Fibroblast of the aortic adventitia (primary cell): ENCODE results near the gene MEAK7. TPM values are rescaled to one million over a fixed set of nuclear protein-coding genes. Genes with fewer than 3 reads are reported as not detected.

Experiments used
- DNase-seq: peaks from one replicate; pipeline ENCODE4 v3.0.0-alpha.2; 2010; ENCODE audit warnings: low read depth
- H3K4me3 ChIP-seq: 2 replicates; pipeline ENCODE4 v1.5.1; 2011; ENCODE audit warnings: low read depth, mild to moderate bottlenecking, control low read depth, low read length, moderate library complexity
- total RNA-seq: library from RNA; depleted of rRNA; stranded (reverse); fragments of >200 nt; gene quantifications from 2 replicates; pipeline ENCODE4 v1.2.3, GENCODE V29; 2012; ENCODE audit warnings: low replicate concordance
- TF ChIP-seq, protein P1 (sequence below): IDR thresholded peaks from 2 replicates; pipeline ENCODE4 v1.5.1; 2011; ENCODE audit warnings: mild to moderate bottlenecking, low read length, control low read depth, inconsistent platforms; ENCODE audit not compliant: insufficient read depth

The MEAK7 gene
- total RNA-seq, 1 donor: 19.1 TPM

DNA sequence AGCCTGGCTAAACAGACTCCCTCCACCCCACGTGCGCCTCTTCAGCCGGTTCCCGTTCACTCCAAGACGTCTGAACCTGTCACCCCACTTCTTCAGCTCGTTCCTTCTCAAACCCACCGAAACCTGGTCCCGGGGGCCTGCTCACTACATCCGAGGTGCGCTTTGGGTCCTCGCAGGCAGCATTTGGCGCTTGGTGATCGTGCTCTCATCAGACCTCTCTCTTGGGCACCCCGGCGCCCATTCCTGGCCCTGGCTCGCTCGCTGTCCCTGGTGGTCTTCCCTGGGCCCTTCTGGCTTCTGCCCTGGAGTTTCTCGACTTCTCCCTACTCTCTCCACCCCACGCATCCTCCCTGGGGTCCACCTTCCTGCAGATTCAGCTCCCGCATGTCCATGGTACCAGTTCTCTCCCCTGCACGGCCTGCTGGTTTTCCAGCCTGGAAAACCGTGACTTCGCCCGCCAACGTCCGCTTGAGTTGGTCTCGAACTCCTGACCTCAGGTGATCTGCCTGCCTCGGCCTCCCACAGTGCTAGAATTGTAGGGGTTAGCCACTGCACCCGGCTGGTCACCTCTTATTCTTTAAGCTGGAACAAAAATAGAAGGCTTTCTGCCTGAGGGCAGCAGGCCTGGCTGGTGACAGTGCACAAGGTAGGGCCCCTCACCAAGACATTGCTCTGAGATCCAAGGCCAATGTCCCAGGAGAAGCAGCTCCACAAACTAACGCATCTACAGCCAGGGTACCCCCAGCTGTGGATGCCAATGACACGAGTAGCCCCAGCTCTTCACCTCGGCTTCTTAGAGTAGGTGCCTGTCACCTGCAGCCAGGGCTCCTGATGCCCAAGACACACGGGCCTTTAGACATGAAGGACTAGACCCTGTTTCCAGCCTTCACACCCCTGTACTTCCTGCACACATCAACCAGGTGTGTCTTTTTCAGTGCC lies 1.1 kb upstream of the MEAK7 start:
- TF ChIP-seq, protein P1, sequence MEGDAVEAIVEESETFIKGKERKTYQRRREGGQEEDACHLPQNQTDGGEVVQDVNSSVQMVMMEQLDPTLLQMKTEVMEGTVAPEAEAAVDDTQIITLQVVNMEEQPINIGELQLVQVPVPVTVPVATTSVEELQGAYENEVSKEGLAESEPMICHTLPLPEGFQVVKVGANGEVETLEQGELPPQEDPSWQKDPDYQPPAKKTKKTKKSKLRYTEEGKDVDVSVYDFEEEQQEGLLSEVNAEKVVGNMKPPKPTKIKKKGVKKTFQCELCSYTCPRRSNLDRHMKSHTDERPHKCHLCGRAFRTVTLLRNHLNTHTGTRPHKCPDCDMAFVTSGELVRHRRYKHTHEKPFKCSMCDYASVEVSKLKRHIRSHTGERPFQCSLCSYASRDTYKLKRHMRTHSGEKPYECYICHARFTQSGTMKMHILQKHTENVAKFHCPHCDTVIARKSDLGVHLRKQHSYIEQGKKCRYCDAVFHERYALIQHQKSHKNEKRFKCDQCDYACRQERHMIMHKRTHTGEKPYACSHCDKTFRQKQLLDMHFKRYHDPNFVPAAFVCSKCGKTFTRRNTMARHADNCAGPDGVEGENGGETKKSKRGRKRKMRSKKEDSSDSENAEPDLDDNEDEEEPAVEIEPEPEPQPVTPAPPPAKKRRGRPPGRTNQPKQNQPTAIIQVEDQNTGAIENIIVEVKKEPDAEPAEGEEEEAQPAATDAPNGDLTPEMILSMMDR: no peak
- DNase-seq: no peak
- H3K4me3 ChIP-seq: peak overlapping the region; percentile 64

DNA sequence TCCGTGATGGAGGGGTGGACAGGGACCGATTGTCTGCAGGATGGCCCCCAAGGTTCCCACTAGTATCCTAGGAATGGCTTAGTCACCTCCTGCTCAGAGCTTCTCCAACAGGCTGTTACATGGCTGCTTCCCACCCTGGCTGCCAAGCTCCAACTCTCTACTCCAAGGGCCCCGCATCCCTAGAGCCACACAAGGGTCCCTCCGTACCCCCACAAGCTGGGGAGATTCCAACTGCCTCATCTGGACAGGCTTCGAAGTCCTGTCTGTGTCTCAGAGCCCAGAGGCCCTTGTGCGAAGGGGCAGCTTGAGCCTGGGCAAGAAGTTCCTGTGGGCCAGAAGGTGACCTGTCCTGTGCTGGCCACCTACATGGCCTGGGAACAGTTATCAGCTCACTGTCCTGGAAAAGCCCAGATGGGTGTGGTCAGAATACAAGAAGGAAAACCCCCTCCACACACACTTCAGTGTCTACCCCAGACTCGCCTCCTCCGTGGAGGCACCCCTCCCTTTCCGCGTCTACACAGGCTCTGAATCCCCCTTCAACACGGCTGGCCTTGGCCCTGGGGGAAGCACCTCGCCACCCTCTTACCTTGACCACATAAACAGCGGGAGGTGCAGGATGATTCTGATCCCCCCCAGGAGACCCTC lies 586 bp downstream of the MEAK7 start:
- peak; percentile 25 for DNase-seq
- peak overlapping the region; percentile 99 for H3K4me3 ChIP-seq
- TF ChIP-seq, protein P1: no peak

DNA sequence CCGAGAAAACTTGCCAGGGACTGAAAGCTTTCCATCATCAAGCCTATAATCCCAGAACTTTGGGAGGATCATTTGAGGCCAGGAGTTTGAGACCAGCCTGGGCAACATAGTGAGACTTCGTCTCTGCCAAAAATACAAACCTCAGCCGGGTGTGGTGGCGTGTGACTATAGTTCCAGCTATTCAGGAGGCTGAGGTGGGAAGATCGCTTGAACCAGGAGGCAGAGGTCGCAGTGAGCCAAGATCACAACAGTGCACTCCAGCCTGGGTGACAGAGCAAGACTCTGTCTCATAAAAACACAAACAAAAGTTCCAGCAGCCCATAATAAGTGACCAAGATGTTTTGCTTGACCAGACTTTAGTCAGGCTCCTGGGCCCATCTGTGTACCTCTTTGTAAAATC lies 1.9 kb downstream of the MEAK7 start:
- no peak overlapping the region for H3K4me3 ChIP-seq
- TF ChIP-seq, protein P1: no peak
- DNase-seq: peak; percentile 18

DNA sequence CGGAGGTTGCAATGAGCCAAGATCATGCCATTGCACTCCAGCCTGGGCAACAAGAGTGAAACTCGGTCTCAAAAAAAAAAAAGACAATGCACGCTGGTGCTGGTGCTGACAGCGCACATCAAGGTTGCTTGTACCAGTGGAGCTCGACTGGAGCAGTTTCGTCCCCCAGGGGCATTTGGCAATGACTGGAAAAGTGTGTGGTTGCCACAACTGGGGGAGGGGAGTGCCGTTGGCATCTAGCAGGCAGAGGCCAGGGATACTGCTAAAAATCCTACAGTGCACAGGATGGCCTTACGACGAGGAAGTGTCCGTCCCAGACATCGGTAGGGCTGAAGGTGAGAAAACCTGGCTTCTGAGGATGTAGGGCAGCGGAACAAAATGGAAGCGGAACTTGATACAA lies 2.4 kb downstream of the MEAK7 start:
- H3K4me3 ChIP-seq: no peak overlapping the region
- TF ChIP-seq, protein P1: no peak
- no peak for DNase-seq

DNA sequence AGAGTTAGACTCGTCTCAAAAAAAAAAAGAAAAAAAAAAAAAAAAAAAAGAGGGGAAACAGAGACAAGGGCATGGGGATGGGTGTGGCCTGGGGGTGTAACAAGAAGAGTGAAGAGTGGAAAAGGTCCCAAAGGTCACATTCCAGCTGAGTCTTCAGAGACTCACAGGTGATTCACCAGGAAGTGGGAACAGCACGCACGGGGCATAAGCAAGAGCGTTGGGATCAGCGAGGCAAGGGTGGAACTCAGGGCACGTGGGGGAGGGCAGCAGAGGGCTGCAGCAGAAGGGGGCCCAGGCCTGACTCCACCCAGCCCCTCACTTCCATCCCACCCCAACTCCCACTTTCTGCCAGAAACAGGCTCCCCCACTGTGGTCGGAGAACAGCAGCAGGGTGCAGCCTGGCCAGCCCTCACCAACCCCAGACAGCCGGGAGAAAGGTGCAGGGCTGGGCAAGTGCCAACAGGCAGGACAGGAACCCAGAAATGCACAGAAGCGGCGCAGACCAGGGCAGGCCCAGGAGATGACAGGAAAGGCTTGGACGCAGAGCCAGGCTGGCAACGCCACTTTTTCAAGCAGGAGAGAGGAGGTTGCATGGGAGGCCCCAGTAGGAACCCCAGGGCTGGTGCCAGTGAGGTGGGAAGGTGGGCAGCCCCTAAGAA lies 3.3 kb downstream of the MEAK7 start:
- no peak overlapping the region for H3K4me3 ChIP-seq
- peak; percentile 35 for DNase-seq
- TF ChIP-seq, protein P1: no peak

DNA sequence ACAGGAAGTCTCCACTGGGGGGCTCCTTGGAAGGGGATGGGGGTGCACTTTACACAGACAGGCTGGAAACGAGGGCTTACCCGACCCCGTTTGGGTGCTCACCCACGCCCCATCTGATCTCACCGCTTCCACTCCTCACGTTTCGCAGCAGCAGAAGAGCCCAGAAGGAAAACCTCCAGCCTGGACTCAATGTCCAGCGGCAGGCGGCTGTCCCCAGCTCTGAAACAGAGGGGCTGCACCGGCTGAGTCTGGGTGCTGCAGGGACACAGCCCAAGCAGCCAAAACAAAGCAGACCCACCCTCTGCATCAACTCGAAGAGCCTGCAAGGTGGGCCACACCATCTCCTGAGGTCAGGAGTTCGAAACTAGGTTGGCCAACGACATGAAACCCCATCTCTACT lies 3.9 kb downstream of the MEAK7 start:
- no peak for DNase-seq
- TF ChIP-seq, protein P1: no peak
- H3K4me3 ChIP-seq: no peak overlapping the region
